Activated CD4-positive, alpha-beta T cell treated with anti-CD3 and anti-CD28 coated beads, Interleukin-2, amount 50 U/mL, for 4 hours (primary cell): ENCODE measurements around the gene YIF1A.
A peak's percentile ranks its signal among the peaks of the same experiment; 100 is the strongest.
"Not testable (repeated sequence)": the region's sequence is repeated elsewhere in the genome, so short reads cannot be mapped to it uniquely, and the experiment has no call there.

ENCODE experiments used
- DNase-seq, 2 experiments: peaks; one replicate each; pipeline ENCODE4 v3.0.0-alpha.2; 2020

Gene YIF1A

DNA sequence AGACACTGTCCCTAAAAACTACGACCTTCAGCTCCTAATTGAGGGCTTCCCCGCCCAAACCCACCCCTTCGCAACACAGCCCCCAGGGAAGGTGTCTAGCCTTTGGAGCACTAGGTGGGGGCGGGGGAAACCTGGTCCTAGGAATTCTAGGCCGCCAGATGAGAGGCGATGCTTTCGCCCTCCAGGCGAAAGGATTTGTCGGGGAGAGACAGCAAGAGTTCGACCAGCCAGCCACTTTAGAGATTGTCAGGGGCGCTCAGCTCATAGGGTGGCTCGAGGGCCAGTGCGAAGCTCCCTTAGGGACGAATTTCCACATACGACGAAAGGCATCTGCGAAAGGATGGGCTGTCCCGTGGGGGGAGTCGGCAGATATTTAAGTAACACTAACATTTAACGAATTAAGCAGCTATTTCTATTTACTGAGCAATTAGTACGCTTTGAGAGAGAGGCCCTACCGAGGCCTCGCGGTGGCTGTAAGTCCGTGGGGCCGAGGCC lies 22.6 kb upstream of the YIF1A start:
- no peak for DNase-seq

DNA sequence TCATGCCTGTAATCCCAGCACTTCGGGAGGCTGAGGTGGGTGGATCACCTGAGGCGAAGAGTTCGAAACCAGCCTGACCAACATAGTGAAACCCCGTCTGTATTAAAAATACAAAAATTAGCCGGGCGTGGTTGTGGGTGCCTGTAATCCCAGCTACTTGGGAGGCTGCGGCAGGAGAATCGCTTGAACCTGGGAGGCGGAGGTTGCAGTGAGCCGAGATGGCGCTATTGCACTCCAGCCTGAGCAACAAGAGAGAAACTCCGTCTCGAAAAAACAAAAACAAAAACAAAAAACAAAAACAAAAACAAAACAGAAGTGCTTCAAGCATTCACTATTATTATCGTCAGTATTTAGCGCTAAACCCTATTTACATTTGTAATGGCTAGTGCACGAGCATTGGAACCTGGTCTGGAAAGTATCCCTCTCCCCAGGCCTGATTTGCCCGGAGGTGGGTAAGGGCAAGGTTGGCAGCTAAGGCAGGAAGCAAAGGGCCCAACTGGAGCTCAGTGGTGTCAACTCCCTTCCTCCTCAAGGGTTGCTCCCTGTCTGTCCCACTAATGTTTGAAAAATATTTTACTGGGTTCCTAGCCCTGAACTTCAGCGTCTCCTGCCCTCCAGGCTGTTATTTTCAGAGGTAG lies 22.0 kb upstream of the YIF1A start:
- DNase-seq: not testable (repeated sequence)

DNA sequence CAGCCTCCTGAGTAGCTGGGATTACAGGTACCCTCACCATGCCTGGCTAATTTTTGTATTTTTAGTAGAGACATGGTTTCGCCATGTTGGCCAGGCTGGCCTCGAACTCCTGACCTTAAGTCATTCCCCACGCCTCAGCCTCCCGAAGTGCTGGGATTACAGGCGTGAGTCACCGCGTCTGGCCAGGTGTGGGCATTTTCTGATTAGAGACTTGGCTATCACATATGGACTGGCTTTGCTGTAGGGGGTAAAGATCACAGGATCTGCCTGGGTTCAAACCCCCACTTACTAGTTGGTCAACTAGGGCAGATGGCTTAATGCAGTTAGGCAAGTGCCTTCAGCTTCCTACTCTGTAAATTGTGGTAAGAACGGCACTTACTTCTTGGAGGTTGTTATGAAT lies 21.4 kb upstream of the YIF1A start:
- no peak for DNase-seq

DNA sequence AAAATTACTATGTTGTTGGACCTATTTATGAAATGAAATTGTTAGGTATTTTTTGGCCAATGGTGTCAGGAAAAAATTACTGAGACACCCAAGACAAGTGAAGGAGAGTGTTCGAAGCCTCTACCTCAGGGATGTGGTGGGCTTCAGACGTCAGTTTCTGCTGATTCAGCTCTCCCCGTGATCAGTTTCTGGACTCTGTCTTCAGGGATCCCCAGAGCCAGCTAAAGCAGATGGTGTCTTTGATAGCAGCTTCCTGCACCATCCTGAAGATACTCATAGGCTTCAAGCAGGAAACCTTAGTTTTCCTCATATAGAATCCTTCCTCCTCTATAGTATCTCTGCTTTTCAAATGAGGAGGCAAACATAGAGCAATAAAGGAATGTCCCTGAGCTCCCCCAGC lies 20.5 kb upstream of the YIF1A start:
- no peak for DNase-seq

DNA sequence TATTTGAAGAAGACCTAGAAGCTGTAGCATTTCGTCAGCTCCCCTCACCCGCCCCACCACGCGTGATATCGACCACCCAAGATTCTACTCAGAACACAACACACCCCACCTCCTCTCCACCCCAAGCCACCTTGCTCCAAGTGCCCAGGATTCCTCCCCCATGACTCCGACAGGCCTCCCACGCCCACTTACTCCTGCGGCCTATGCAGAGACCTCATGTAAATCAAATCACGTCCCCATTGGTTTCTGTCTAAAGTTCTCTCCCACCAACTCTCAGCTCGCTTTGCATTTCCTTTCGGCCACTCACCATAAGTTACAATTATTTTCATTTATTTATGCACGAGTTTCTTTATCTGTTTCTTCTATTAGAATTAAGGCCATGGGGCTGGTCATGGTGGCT lies 13.7 kb upstream of the YIF1A start:
- DNase-seq: no peak

DNA sequence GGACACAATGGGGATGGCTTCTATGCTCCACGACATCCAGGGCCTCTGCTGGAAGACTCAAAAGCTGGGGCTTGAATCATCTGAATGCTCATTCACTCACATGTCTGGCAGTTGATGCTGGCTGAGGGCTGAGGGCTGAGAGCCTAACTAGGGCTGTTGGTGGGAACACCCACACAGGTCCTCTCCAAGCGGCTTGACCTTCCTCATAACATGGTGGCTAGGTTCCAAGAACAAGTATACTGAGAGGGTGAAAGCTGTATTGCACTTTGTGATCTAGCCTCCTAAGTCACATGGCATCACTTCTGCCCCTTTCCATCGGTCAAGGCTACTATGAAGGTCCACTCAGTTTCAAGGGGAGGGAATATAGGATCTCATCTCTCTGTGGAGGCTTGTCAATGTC lies 10.2 kb upstream of the YIF1A start:
- DNase-seq: no peak

DNA sequence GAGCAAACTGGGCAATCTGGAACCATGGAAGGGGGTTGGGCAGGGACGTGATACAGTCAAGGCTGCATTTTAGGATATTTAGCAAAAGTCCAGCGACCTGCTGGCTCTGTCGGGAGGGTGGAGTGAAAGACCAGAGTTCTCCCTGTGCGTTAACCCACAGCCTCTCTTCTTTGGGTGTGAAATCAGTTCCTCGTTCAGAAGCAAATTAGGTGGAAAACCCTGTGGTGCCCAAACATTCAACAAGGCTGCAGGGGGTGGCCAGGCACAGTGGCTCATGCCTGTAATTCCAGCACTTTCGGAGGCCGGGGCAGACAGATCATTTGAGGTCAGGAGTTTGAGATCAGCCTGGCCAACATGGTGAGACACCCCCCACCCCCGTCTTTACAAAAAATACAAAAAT lies 8.7 kb upstream of the YIF1A start:
- no peak for DNase-seq

DNA sequence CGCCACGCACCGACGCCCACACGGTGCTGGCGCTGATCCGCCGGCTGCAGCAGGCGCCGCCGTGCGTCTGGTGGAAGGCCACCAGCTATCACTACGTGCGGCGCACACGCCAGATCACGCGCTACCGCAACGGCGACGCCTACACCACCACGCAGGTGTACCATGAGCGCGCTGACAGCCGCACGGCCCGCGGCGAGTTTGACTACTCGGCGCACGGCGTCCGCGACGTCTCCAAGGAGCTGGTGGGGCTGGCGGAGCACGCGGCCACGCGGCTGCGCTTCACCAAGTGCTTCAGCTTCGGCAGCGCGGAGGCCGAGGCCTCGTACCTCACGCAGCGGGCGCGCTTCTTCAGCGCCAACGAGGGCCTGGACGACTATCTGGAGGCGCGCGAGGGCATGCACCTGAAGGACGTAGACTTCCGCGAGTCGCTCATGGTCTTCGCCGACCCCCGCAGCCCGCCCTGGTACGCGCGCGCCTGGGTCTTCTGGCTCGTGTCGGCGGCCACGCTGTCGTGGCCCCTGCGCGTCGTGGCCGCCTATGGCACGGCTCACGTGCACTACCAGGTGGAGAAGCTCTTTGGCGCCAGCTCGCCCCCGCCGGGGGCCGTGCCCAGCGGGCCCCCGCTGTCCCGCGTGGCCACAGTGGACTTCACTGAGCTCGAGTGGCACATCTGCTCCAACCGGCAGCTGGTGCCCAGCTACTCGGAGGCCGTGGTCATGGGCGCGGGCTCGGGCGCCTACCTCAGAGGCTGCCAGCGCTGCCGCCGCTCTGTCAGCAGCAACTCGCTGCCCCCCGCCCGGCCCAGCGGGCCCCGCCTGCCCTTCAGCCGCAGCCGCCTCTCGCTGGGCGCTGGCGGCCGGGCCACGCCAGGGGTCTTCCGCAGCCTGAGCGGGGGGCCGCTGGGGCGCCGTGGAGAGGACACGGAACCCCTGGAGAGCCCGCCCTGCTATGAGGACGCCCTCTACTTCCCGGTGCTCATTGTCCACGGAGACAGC lies 6.0 kb upstream of the YIF1A start:
- DNase-seq: no peak

DNA sequence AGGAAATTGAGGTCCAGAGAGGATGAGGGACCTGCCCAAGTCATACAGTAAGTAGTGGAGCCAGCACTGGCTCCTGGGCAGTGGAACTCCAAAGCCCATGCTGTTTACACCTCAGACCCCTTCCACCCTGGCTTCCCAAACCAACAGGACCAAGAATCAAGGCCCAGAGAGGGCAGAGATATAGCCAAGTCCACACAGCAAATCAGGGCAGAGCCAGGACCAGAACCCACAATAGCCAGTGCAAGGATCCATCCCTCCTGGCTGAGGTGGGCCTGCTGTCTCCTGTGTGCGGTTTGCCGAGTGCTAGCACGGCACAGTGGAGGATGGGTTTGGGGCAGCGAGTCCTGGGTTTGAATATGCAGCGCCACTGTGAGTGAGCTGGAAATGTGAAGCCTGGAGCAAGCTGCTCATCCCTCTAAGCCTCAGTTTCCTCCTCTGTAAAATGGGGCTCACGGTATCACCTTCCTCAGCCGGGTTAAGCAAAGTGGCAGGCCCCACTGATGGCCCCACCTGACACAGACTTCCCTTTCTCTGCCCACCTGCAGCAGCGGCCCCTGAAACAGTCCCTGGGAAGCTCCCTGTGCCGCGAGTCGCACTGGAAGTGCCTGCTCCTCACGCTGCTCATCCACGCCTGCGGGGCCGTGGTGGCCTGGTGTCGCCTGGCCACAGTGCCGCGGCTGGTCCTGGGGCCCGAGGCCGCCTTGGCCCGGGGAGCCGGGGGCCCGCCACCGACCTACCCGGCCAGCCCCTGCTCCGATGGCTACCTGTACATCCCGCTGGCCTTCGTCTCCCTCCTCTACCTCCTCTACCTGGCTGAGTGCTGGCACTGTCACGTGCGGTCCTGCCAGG lies 5.1 kb upstream of the YIF1A start:
- DNase-seq: no peak

DNA sequence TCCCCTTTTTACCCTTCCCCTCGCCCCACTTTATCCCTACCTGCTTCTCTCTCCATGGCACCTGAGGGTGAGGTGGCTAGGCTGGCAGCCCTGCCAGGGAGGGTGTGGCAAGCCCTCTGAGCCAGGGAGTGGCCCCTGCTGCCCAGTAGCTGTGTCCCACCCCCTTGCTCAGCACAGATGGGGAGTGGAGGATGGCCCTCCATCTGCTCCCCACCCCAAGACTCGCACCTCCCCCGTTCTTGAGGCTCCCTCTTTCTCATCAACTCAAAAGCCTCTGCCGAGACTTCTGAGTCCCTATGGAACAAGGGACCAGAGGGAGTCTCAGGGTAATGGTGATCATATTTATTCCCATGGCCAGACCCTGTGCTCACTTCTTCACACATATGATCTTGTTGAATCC lies 4.4 kb upstream of the YIF1A start:
- DNase-seq: no peak

DNA sequence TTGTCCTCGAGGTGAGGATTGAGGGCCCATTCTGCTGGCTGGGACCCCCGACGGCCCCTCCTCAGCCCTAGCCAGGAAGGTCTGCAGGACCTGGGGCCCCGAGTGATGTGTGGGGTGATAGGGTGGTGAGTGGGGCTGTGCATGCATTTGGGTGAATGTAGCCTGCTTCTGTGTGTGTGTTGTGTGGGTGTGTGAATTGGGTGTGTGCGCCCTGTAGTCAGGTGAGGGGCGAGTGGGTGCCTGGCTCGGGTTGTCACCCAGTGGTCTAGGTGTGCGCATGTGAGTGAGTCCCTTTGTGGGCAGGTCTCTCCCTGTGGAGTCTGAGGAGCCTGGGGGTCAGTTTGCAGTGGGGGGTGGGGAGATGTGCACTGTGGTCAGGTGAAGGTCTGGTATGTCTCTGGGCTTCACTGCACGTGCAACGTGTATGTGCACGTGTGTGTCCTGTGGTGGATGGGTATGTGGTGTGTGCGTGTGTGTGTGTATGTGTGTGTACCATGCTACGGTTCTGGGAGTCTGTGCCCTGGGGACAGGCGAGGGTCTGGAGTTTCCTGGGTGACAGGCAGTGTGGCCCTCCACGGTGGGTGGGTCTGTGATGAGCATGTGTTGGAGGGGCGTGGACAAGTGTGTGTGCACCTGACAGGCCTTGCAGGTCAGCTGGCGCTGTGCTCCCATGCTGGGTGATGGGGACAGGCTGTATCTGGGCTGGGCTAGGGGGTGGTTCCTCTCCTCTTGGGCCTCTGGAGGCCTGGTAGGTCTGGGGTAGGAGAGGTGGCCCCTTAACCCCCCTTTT lies 3.8 kb upstream of the YIF1A start:
- no peak for DNase-seq

DNA sequence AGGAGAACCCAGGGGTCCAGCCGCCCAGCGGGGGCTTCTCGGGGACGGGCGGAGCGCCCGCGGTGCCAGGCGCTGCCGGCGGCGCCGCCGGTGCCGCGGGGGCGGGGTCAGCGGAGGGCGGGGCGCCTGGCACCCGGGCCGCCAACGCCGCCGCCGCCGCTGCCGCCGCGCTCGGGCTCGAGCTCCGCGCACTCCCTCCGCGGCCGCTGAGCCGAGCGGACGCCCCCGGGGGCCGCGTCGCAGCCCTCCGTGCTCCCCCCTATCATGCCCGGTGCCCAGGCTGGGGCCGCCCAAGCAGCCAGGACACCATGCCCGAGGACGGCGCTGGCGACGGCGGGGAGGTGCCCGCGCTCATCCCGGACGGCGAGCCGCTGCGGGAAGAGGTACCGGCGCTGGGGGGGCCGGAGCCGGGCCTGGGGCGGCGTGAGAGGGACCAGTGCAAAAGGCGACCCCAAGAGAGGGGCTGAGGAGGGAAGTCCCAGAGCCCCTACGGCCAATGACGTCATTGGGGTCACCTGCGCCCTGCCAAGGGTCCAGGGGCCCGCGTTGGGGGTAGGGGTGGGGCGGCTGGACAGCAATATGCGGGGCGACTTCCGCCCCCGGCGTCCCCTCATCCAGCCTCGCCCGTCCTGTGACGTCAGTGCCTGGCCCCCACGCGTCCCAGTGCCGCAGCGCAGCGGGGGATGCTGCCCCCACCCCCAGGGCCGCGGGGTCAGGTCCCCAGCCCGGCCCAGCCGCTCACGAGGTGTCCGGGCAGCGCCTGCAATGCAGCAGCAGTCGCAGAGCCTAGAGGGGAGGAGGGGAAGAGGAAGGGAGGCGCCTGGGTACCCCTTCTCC lies 3.0 kb upstream of the YIF1A start, which contains the start of gene TMEM151A:
TSS of gene TMEM151A (plus strand) at position 189 of the 837 bp plus-strand sequence. CDS start at position 309, 120 bp downstream.
- peak in 1 of 2 experiments; percentile 13 for DNase-seq

DNA sequence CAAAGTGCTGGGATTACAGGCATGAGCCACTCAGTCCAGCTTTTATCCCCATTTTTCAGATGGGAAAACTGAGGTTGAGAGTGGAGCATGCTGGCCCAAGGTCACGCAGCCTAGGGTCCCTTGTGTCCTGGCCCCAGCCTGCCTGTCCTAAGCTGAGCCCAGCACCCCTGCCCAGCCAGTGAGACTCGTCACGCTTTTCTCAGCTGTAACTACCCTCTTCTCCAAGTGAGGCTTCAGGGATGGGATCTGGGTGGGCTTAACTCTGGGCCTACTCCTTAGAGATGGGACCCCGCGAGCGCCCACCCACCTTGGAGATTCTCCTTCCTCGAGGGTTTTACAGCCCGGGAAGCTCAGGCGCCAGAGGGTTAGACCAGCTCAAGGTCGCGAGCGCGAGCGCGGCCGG lies 2.4 kb upstream of the YIF1A start:
- no peak for DNase-seq

DNA sequence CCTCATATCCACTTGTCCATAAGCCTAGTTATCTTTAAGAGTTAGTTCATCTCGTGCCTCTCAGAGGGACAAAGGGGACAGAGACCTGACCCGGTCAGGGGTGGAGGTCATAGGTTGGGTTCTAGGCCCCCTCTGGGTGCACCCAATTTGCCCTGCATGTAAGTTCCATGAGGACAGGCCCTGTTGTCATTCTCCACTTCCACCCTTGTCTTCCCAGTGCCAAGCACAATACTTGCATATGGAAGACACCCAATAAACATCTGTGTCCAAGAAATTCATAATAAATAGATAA lies 1.3 kb upstream of the YIF1A start:
- DNase-seq: no peak

DNA sequence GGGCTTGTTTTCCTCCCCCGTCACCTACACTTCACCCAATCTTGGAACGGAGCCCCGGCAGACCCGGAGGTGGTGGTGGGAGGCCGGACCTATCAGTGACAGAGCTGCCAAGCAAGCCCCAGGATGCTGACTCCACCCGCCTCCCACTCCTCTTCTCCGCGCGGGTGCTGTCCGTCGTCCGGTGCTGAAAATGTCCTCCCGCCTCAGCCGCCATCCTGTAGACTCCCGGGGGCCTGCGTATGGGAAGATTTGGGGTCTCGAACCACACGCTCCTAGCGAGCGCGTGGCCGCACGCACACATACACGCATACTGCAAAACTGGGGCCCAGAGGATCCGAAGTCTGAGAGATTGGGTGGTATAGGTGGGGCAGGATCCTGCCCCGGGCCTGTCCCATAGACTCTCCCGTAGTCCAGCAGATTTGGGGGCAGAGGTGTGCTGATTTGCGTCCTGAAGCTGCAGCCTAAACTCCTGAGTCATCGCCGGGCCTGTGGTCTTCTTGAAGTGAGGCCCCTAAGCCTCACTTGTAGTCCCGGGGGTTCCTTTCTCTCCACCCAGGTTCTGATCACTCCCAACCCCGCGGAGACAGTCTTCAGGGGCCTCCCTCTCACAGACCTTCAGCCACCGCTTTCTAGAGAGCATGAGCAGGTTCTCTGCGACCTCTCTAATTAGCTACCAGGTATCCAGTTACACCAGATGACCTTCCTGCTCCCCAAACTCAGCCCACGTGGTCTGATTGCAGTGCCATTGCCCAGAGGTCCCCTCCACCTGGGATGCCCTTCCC lies 796 bp upstream of the YIF1A start:
- DNase-seq: peak; percentile 72 to 76

DNA sequence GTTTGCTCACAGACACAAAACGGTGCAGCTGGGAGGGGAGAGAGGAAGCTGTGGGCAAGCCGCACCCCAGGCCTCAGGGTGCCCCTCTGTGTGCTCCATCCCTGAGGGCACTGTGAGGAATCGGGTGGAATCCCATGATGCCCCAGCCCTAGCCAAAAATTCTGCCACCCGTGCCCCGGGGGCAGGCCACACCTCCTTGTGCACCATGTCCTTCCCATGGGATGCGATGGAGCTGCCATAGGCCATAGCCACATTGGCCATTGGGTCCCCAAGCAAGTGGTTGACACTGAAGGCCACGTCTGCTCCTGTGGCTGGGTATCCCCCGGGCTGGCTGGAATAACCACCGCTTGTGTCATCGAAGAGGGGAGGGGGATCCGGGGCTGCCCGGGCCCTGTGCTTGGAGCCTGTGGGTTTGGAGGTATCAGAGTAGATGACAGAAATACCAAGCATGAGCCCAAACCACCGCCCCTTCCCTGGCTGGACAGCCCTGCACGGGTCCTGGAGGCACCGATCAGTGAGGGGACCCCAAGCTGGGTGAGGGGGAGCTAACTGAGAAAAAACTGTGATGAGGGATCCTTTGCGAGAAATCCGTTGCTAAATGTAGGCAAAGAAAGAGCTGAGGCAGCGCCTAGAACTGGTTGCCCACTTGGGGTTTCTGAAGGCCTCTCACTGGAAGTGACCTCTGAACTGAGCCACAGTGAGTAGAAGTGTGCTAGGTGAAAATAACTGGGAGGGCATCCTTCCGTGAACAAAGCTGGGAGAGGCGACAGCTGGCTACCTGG lies 863 bp downstream of the YIF1A start:
- DNase-seq: no peak

DNA sequence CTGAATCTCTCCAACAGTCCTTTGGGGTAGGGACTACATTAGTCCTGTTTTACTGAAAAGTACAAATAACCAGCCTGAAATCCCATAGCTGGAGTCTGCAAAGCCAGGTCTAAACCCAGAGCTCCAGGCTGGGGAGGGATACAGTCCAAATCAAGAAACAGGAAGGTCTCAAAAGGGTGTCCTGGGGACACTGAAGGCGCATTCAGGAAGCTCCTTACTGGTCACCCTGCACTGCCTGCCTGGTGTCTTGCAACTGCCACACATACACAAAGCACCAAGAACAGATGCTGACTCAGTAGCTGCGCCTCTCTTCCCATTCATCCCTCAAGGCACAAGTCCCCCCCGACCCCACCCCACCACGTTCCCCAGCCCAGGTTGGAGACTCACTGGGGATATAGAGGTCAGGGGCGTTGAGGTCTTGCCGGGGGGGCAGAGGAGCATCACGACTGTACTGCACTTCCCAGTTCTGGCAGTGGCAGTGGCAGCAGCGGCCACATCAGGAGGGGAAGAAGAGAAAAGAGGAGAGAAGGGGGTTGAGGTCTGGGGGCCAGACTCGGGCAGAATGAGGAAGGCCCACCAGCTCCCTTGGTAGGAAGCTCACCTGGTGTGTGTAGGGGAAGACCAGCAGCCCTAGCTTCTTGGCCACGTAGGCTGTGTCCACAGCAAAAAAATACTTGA lies 1.6 kb downstream of the YIF1A start:
- no peak for DNase-seq

DNA sequence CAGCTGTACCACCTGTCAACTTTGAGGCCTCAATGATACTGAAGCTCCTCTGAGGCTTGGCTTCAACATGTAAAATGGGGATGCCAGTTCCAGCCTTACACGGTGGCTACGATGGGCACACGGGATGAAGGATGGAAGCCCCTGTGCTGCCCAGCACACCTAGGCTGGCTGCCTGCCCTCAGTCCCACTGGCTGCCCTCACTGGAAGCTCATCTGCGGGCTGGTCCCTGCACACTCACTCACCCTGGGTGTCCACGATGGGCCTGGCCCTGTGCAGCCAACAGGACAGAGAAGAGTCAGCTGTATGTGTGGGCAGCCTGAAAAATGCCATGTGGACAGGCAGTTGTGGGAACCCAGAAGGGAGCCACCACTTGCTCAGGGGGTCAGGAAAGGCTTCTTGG lies 2.2 kb downstream of the YIF1A start:
- no peak for DNase-seq
